OCI-LY1 (cell line): Measurements from ENCODE around the gene HBG1.

ENCODE experiments used
- H2AFZ ChIP-seq: fragments of 200-600 bp; sonication (generic), shearing (Covaris generic); 2 replicates; pipeline ENCODE4 v1.6.0; 2014; ENCODE audit warnings: antibody characterized with exemption, mild to moderate bottlenecking, low read length
- H3F3A ChIP-seq: fragments of 200-600 bp; sonication (generic), shearing (Covaris generic); 2 replicates; pipeline ENCODE4 v1.6.0; 2014; ENCODE audit warnings: mild to moderate bottlenecking, antibody characterized with exemption, low read length, moderate library complexity; ENCODE audit not compliant: insufficient read depth
- H3K27ac ChIP-seq: fragments of 200-600 bp; sonication (generic); 2 replicates; pipeline ENCODE4 v1.5.1; 2014; ENCODE audit warnings: low read length, mixed run types, mild to moderate bottlenecking, low read depth; ENCODE audit not compliant: poor library complexity, severe bottlenecking
- H3K27me3 ChIP-seq: fragments of 200-600 bp; sonication (generic); 2 replicates; pipeline ENCODE4 v1.6.0; 2014; ENCODE audit warnings: antibody characterized with exemption, mild to moderate bottlenecking, low read length, moderate library complexity; ENCODE audit not compliant: insufficient read depth
- H3K36me3 ChIP-seq: fragments of 200-600 bp; sonication (generic); 2 replicates; pipeline ENCODE4 v1.6.1; 2014; ENCODE audit warnings: mild to moderate bottlenecking, antibody characterized with exemption, low read length, moderate library complexity, mixed read lengths; ENCODE audit not compliant: insufficient read depth
- H3K4me1 ChIP-seq: fragments of 200-600 bp; sonication (generic); 2 replicates; pipeline ENCODE4 v1.5.1; 2014; ENCODE audit warnings: mild to moderate bottlenecking, low read length, moderate library complexity; ENCODE audit not compliant: insufficient read depth, severe bottlenecking
- H3K4me2 ChIP-seq: fragments of 200-600 bp; sonication (generic), shearing (Covaris generic); 2 replicates; pipeline ENCODE4 v1.6.1; 2014; ENCODE audit warnings: low read length
- H3K4me3 ChIP-seq: fragments of 200-600 bp; sonication (generic); 2 replicates; pipeline ENCODE4 v1.5.1; 2014; ENCODE audit warnings: low read length, low read depth, mild to moderate bottlenecking, mixed read lengths; ENCODE audit not compliant: poor library complexity, severe bottlenecking
- H3K79me2 ChIP-seq: fragments of 200-600 bp; shearing (Covaris generic); 2 replicates; pipeline ENCODE4 v1.6.1; 2016; ENCODE audit warnings: mixed run types, low read length, mixed read lengths; ENCODE audit not compliant: insufficient read depth
- H3K9ac ChIP-seq: fragments of 200-600 bp; sonication (generic), shearing (Covaris generic); 2 replicates; pipeline ENCODE4 v1.6.1; 2014; ENCODE audit warnings: mild to moderate bottlenecking, low read length, mixed read lengths
- H3K9me2 ChIP-seq: fragments of 200-600 bp; sonication (generic), shearing (Covaris generic); 2 replicates; pipeline ENCODE4 v1.6.1; 2014; ENCODE audit warnings: low read depth, mild to moderate bottlenecking, low read length, mixed read lengths
- H3K9me3 ChIP-seq: fragments of 200-600 bp; shearing (Covaris generic); 2 replicates; pipeline ENCODE4 v1.6.1; 2014; ENCODE audit warnings: low read length, mixed read lengths
- H4K20me1 ChIP-seq: fragments of 200-600 bp; sonication (generic), shearing (Covaris generic); 2 replicates; pipeline ENCODE4 v1.6.0; 2016; ENCODE audit warnings: mild to moderate bottlenecking, low read length; ENCODE audit not compliant: insufficient read depth
- CTCF ChIP-seq: fragments of 200-600 bp; sonication (generic), shearing (Covaris generic); IDR thresholded peaks from 2 replicates; pipeline ENCODE4 v1.5.1; 2017; ENCODE audit warnings: mild to moderate bottlenecking, antibody characterized with exemption, low read length, moderate library complexity, mixed read lengths
- EZH2 ChIP-seq: fragments of 200-600 bp; sonication (generic), shearing (Covaris generic); IDR thresholded peaks from 2 replicates; pipeline ENCODE4 v1.8.0; 2017; ENCODE audit warnings: borderline replicate concordance, mixed run types, mild to moderate bottlenecking, antibody characterized with exemption, low read length, moderate library complexity, mixed read lengths

Gene HBG1

GRCh38 chr11:5228124-5228523, 21.5 kb downstream of the HBG1 start:
- H3K9me2 ChIP-seq = no peaks in the 10 kb centered on the region
- H3K27ac ChIP-seq = no peak overlapping the region
- no peak overlapping the region for H2AFZ ChIP-seq
- no peak for TF ChIP-seq EZH2
- TF ChIP-seq CTCF = no peak
- H3K9ac ChIP-seq = no peak overlapping the region
- no peaks in the 10 kb centered on the region for H3K36me3 ChIP-seq
- no peak overlapping the region for H3K4me2 ChIP-seq
- H3K9me3 ChIP-seq = no peaks in the 10 kb centered on the region
- no peaks in the 10 kb centered on the region for H3K27me3 ChIP-seq
- H4K20me1 ChIP-seq = no peaks in the 10 kb centered on the region
- H3K79me2 ChIP-seq = no peaks in the 10 kb centered on the region
- no peaks in the 10 kb centered on the region for H3K4me1 ChIP-seq
- no peak overlapping the region for H3K4me3 ChIP-seq
- H3F3A ChIP-seq = no peaks in the 10 kb centered on the region

GRCh38 chr11:5227681-5228080, 22.0 kb downstream of the HBG1 start:
- Histone ChIP-seq H3K9ac (no peak overlapping the region), H3K79me2 (no peaks in the 10 kb centered on the region), H3F3A (no peaks in the 10 kb centered on the region), H3K9me3 (no peaks in the 10 kb centered on the region), H3K9me2 (no peaks in the 10 kb centered on the region), H3K4me3 (no peak overlapping the region), H2AFZ (no peak overlapping the region), H3K27ac (no peak overlapping the region), H3K36me3 (no peaks in the 10 kb centered on the region), H3K27me3 (no peaks in the 10 kb centered on the region), H3K4me1 (no peaks in the 10 kb centered on the region), H3K4me2 (no peak overlapping the region), H4K20me1 (no peaks in the 10 kb centered on the region)
- no peak for TF ChIP-seq CTCF
- TF ChIP-seq EZH2 = no peak

- H3F3A ChIP-seq = no peaks in the 10 kb centered on the region
- H2AFZ ChIP-seq = no peak within 1 kb of the TSS
- no peaks in the 10 kb centered on the region for H3K9me3 ChIP-seq
- H3K27ac ChIP-seq = no peak within 1 kb of the TSS
- H3K36me3 ChIP-seq = no peaks in the 10 kb centered on the region
- no peaks in the 10 kb centered on the region for H3K27me3 ChIP-seq
- H3K4me2 ChIP-seq = no peak within 1 kb of the TSS
- TF ChIP-seq EZH2 (no peak), CTCF (no peak)
- H4K20me1 ChIP-seq = no peaks in the 10 kb centered on the region
- H3K4me3 ChIP-seq = no peak within 1 kb of the TSS
- H3K9me2 ChIP-seq = no peaks in the 10 kb centered on the region
- no peaks in the 10 kb centered on the region for H3K79me2 ChIP-seq
- no peaks in the 10 kb centered on the region for H3K4me1 ChIP-seq
- no peak within 1 kb of the TSS for H3K9ac ChIP-seq
Measured at GRCh38 chr11:5226732-5227310, 22.8 kb downstream of the HBG1 start, which contains the start of gene HBB. Gene HBB (minus strand): TSS chr11:5227071. CDS start chr11:5227021, 50 bp downstream.
